HepG2 (cell line): ENCODE data around the gene CASP7. TPM values are rescaled to one million over a fixed set of nuclear protein-coding genes. Genes with fewer than 3 reads are reported as not detected.
A peak's percentile ranks its signal among the peaks of the same experiment; 100 is the strongest.

Experiments used
- ATAC-seq: fragments of 200-7000 bp; cut with Tn5 transposase; 3 replicates; pipeline ENCODE4 v1.9.1; 2020; ENCODE audit warnings: mild to moderate bottlenecking, moderate library complexity
- BruUV-seq: library from RNA; stranded (reverse); fragments of 400-500 nt; replicated peaks from 2 replicates; lab custom pipeline; 2021; lab: Mats Ljungman, UMichigan
- CTCF ChIA-PET: fragments of 300-600 bp; formaldehyde crosslinking; extraction: SDS; loops from one replicate; lab custom pipeline; 2021; ENCODE audit warnings: low total read pairs, inconsistent platforms, low intra/inter-chr PET ratio; lab: Yijun Ruan, JAX
- POLR2A ChIA-PET: fragments of 350-600 bp; sonication (Branson Sonifier 250); formaldehyde crosslinking; loops from one replicate; lab custom pipeline; 2020; ENCODE audit warnings: antibody characterized with exemption, inconsistent platforms; lab: Yijun Ruan, JAX
- DNase-seq: peaks from one replicate; pipeline ENCODE4 v3.0.0-alpha.2; 2015; ENCODE audit warnings: low spot score
- FAIRE-seq: peaks from 3 replicates; lab custom pipeline; 2011; peaks lifted over from hg19 to GRCh38; lab: Jason Lieb, UNC
- H2AFZ ChIP-seq: one replicate; pipeline ENCODE4 v1.6.1; 2011; ENCODE audit warnings: low read length, inconsistent platforms
- H3K27ac ChIP-seq: fragments of 300-600 bp; 3 replicates; pipeline ENCODE4 v1.8.0; 2011; ENCODE audit warnings: mixed run types, mild to moderate bottlenecking, mixed read lengths, low read length, inconsistent platforms; ENCODE audit not compliant: insufficient read depth; ENCODE audit errors: extremely low read length
- H3K27me3 ChIP-seq, 2 experiments: fragments of 200-600 bp in 1 of 2; 2 replicates in 1 of 2; 3 replicates in 1 of 2; pipeline versions ENCODE4 v1.6.0 to v1.8.0; 2011; ENCODE audit warnings: low read length in 2 of 2, mild to moderate bottlenecking in 2 of 2, moderate library complexity in 2 of 2, inconsistent platforms in 1 of 2; ENCODE audit not compliant: insufficient read depth in 2 of 2, control insufficient read depth in 1 of 2
- H3K36me3 ChIP-seq, 2 experiments: fragments of 200-600 bp in 1 of 2; replicated peaks in 1 of 2; 2 replicates in 1 of 2; 3 replicates in 1 of 2; pipeline versions ENCODE4 v1.5.1 to v1.8.0; 2011; ENCODE audit warnings: low read length in 2 of 2, inconsistent platforms in 1 of 2; ENCODE audit not compliant: insufficient read depth in 2 of 2, control insufficient read depth in 1 of 2
- H3K4me1 ChIP-seq: 2 replicates; pipeline ENCODE4 v1.5.1; 2012; ENCODE audit warnings: low read length, inconsistent platforms; ENCODE audit not compliant: insufficient read depth
- H3K4me2 ChIP-seq: 2 replicates; pipeline ENCODE4 v1.6.0; 2011; ENCODE audit warnings: low read depth, low read length, inconsistent platforms
- H3K4me3 ChIP-seq, 3 experiments: fragments of 200-600 bp in 1 of 3; sonication (generic), shearing (Covaris generic) in 1 of 3; replicated peaks in 1 of 3; 2 replicates each; pipeline ENCODE4 v1.5.1; 2011 to 2016; ENCODE audit warnings: low read length in 3 of 3, inconsistent platforms in 2 of 3, low read depth in 2 of 3, mild to moderate bottlenecking in 2 of 3, control low read depth in 1 of 3, mixed read lengths in 1 of 3; ENCODE audit not compliant: insufficient read depth in 1 of 3
- H3K79me2 ChIP-seq: one replicate; pipeline ENCODE4 v1.6.1; 2011; ENCODE audit warnings: low read length, inconsistent platforms; ENCODE audit not compliant: insufficient read depth
- H3K9ac ChIP-seq: 2 replicates; pipeline ENCODE4 v1.6.0; 2011; ENCODE audit warnings: mild to moderate bottlenecking, low read depth, low read length, inconsistent platforms; ENCODE audit not compliant: insufficient read depth
- H3K9me3 ChIP-seq: 2 replicates; pipeline ENCODE4 v1.5.1; 2012; ENCODE audit warnings: mild to moderate bottlenecking, low read length
- H4K20me1 ChIP-seq: 2 replicates; pipeline ENCODE4 v1.6.0; 2011; ENCODE audit warnings: inconsistent platforms, mild to moderate bottlenecking, low read length, moderate library complexity; ENCODE audit not compliant: insufficient read depth
- CHD4 ChIP-seq: fragments of 200-600 bp; sonication (generic); IDR thresholded peaks from 2 replicates; pipeline ENCODE4 v1.7.0; 2017; ENCODE audit warnings: mild to moderate bottlenecking, low read length, borderline replicate concordance
- REXO4 ChIP-seq: sonication (generic); formaldehyde crosslinking; IDR thresholded peaks from 2 replicates; pipeline ENCODE4 v1.8.0; 2022; ENCODE audit warnings: missing genetic modification reagents, mild to moderate bottlenecking, borderline replicate concordance
- SALL1 ChIP-seq: sonication (generic); formaldehyde crosslinking; IDR thresholded peaks from 2 replicates; pipeline ENCODE4 v1.8.0; 2022; ENCODE audit warnings: mild to moderate bottlenecking, missing genetic modification reagents
- ZBTB8A ChIP-seq: sonication (generic); formaldehyde crosslinking; IDR thresholded peaks from 2 replicates; pipeline ENCODE4 v1.4.0; 2020; ENCODE audit warnings: mild to moderate bottlenecking, low read depth, missing genetic modification reagents, borderline replicate concordance
- ZFX ChIP-seq: sonication (generic); formaldehyde crosslinking; IDR thresholded peaks from 2 replicates; pipeline ENCODE4 v1.4.0; 2020; ENCODE audit warnings: mild to moderate bottlenecking, low read depth, missing genetic modification reagents, moderate library complexity
- ZNF24 ChIP-seq: fragments of 450-650 bp; IDR thresholded peaks from 2 replicates; pipeline ENCODE4 v1.6.1; 2017; ENCODE audit warnings: antibody characterized with exemption, mild to moderate bottlenecking
- ZNF253 ChIP-seq: sonication (generic); formaldehyde crosslinking; IDR thresholded peaks from 2 replicates; pipeline ENCODE4 v1.8.0; 2022; ENCODE audit warnings: mild to moderate bottlenecking, missing genetic modification reagents, borderline replicate concordance
- ZNF350 ChIP-seq: sonication (generic); formaldehyde crosslinking; IDR thresholded peaks from 2 replicates; pipeline ENCODE4 v1.4.0; 2020; ENCODE audit warnings: mild to moderate bottlenecking, low read depth, missing genetic modification reagents, borderline replicate concordance
- ZNF441 ChIP-seq: sonication (generic); formaldehyde crosslinking; IDR thresholded peaks from 2 replicates; pipeline ENCODE4 v1.7.0; 2021; ENCODE audit warnings: missing genetic modification reagents, borderline replicate concordance
- WGBS: methylation state at CpG from one replicate; pipeline ENCODE4 v1.1.6; 2017; ENCODE audit warnings: low lambda C conversion rate; 5-methylcytosine and 5-hydroxymethylcytosine counted together
- in situ Hi-C: cut with HindIII; loops from 2 replicates; pipeline ENCODE4 v1.10.0; 2017; ENCODE audit warnings: low pct_unique_long_range_greater_than_20kb; ENCODE audit not compliant: extremely low pct_ligation_motif_present
- intact Hi-C: fragments of 100-400 bp; cut with micrococcal nuclease; formaldehyde crosslinking; loops from one replicate; pipeline ENCODE4 v1.10.0; 2022; ENCODE audit not compliant: unreplicated experiment
- polyA plus RNA-seq, 8 experiments: library from polyadenylated mRNA; depleted of rRNA in 3 of 8; stranded (reverse) in 7 of 8; unstranded in 1 of 8; fragments of >200 nt; fragmentation: Illumina TruSeq in 4 of 8; extraction: Trizol in 4 of 8; gene quantifications; 2 replicates each; pipeline versions ENCODE4 v1.2.1 to v1.2.3, GENCODE V29; 2011 to 2016; ENCODE audit warnings: low read depth in 4 of 8, missing spikeins in 1 of 8, mixed read lengths in 1 of 8; ENCODE audit not compliant: insufficient read depth in 1 of 8
- total RNA-seq, 5 experiments: library from RNA; depleted of rRNA; stranded (reverse); fragments of >200 nt; fragmentation: Illumina TruSeq; extraction: Trizol; gene quantifications; 2 replicates each; pipeline ENCODE4 v1.2.3, GENCODE V29; 2016; ENCODE audit warnings: low read depth in 1 of 5
- TF ChIP-seq, protein P1 (sequence below): sonication (generic); formaldehyde crosslinking; conservative IDR thresholded peaks from 2 replicates; pipeline ENCODE4 v1.4.0; 2020; ENCODE audit warnings: mild to moderate bottlenecking, missing genetic modification reagents, moderate library complexity
- TF ChIP-seq, protein P2 (sequence below): sonication (generic); formaldehyde crosslinking; IDR thresholded peaks from 2 replicates; pipeline ENCODE4 v1.5.1; 2020; ENCODE audit warnings: missing genetic modification reagents, mild to moderate bottlenecking, borderline replicate concordance
- TF ChIP-seq, protein P3 (sequence below): sonication (generic); formaldehyde crosslinking; conservative IDR thresholded peaks from 2 replicates; pipeline ENCODE4 v1.5.0; 2020; ENCODE audit warnings: missing genetic modification reagents

CASP7 gene
- total and polyA plus RNA-seq, 2 of the 13 experiments (the other 11 are each of a cell fraction or from before 2014, with no cell fraction given) = 11.9 to 39.3 TPM

DNA sequence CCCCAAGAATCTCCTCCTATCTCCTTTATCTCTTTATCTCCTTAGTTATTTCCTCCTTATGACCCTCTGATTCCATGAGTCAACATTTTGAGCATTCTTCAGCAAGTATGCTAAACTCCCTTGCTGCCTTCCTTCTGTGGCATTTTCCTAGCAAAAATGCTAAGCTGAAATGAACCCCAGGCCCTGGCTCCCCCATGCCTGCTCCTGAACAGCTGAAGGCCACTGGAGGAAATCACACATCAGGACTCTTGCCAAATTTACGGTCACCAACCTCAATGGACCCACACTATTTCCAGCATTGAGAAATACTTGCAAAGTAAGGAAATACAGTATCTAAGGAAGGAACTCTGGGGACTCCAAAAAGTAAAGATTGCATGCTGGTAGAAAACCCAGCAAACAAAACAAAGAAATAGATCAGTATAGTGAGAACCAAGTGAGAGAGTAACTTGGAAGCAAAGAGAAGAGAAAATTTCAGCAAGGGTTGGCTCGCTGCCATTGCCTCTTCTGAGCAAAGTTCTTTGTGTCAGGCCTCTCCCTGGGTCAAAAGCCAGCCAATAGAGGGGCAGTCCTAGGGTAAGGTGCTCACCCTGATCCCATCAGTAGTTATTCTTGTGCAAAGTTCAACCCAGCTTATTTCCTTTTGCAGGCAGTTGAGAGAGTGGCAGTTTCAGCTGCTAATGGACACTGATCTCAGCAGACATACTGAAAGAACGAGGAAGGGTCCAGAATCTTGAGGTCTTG is 66.7 kb downstream of the CASP7 start (continued):
- TF ChIP-seq SALL1 (CRISPR knock-in tag) (peak; percentile 42; the same call in 1 of the 2 replicates), ZNF441 (CRISPR knock-in tag) (0 out of 2 replicates have a peak, but pooled peaks have one; percentile 38)
- TF ChIP-seq, protein P1, sequence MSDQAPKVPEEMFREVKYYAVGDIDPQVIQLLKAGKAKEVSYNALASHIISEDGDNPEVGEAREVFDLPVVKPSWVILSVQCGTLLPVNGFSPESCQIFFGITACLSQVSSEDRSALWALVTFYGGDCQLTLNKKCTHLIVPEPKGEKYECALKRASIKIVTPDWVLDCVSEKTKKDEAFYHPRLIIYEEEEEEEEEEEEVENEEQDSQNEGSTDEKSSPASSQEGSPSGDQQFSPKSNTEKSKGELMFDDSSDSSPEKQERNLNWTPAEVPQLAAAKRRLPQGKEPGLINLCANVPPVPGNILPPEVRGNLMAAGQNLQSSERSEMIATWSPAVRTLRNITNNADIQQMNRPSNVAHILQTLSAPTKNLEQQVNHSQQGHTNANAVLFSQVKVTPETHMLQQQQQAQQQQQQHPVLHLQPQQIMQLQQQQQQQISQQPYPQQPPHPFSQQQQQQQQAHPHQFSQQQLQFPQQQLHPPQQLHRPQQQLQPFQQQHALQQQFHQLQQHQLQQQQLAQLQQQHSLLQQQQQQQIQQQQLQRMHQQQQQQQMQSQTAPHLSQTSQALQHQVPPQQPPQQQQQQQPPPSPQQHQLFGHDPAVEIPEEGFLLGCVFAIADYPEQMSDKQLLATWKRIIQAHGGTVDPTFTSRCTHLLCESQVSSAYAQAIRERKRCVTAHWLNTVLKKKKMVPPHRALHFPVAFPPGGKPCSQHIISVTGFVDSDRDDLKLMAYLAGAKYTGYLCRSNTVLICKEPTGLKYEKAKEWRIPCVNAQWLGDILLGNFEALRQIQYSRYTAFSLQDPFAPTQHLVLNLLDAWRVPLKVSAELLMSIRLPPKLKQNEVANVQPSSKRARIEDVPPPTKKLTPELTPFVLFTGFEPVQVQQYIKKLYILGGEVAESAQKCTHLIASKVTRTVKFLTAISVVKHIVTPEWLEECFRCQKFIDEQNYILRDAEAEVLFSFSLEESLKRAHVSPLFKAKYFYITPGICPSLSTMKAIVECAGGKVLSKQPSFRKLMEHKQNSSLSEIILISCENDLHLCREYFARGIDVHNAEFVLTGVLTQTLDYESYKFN (CRISPR knock-in tag) = peak; percentile 78

DNA sequence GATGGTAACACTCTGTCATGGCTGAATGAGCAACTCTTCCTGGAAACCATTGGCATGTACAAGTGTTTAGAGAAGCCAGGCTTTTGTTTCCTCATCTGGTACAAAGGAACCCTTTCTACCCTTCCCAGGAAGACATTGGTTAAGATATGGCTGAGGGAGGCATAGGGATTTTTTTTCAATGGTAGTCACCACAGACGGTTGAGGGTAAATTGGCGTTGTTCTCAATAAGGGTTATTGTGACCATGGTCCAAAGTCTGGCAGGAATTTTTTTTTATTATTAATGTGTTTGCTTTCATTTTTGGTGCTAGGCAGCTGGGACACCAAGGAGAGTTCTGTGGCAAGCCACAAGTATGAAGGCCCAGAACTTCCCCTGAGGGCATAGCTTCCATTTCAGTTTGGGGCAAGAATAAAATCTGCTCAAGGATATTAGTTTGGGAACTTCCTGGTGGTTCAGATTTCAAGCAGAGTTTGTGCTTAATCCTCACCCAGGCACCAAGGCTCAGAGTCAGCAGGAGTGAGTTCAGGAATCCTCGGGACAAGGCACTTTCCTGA is 71.5 kb downstream of the CASP7 start, which contains the start of gene PLEKHS1:
PLEKHS1 (plus strand) TSS at position 502 of the 552 bp plus-strand sequence. CDS start 3,596 bp downstream, outside the sequence.
- intact Hi-C loops = no loop called here

More for the DNA sequence above, 71.5 kb downstream of the CASP7 start, which contains the start of gene PLEKHS1:
- Histone ChIP-seq H4K20me1 (no peaks in the 10 kb centered on the region), H3K4me3 (no peak within 1 kb of the TSS), H3K27ac (no peak within 1 kb of the TSS), H3K4me1 (peaks cover 29% of the 10 kb centered on the region), H2AFZ (no peak within 1 kb of the TSS), H3K27me3 (peaks cover 0 to 4% of the 10 kb centered on the region in 2 experiments; a peak in 1 of 5 replicates), H3K79me2 (no peaks in the 10 kb centered on the region), H3K9me3 (no peaks in the 10 kb centered on the region), H3K9ac (no peak within 1 kb of the TSS), H3K4me2 (no peak within 1 kb of the TSS), H3K36me3 (no peaks in the 10 kb centered on the region)
- no peak for DNase-seq
- in situ Hi-C loops = no loop called here
- WGBS = 12% methylated on average over 3 of the region's 3 CpGs
- POLR2A ChIA-PET = interaction anchor here (0.6 kb wide), 1 partner anchor 9 kb away, joined by 3 read pairs; no protein-coding TSS in a partner anchor
- TF ChIP-seq, protein P2, sequence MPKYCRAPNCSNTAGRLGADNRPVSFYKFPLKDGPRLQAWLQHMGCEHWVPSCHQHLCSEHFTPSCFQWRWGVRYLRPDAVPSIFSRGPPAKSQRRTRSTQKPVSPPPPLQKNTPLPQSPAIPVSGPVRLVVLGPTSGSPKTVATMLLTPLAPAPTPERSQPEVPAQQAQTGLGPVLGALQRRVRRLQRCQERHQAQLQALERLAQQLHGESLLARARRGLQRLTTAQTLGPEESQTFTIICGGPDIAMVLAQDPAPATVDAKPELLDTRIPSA (CRISPR knock-in tag) = no peak
- TF ChIP-seq ZBTB8A (CRISPR knock-in tag) (no peak), ZFX (CRISPR knock-in tag) (no peak), ZNF350 (CRISPR knock-in tag) (no peak), ZNF253 (no peak), CHD4 (no peak), REXO4 (CRISPR knock-in tag) (no peak), ZNF24 (no peak)
- TF ChIP-seq, protein P3, sequence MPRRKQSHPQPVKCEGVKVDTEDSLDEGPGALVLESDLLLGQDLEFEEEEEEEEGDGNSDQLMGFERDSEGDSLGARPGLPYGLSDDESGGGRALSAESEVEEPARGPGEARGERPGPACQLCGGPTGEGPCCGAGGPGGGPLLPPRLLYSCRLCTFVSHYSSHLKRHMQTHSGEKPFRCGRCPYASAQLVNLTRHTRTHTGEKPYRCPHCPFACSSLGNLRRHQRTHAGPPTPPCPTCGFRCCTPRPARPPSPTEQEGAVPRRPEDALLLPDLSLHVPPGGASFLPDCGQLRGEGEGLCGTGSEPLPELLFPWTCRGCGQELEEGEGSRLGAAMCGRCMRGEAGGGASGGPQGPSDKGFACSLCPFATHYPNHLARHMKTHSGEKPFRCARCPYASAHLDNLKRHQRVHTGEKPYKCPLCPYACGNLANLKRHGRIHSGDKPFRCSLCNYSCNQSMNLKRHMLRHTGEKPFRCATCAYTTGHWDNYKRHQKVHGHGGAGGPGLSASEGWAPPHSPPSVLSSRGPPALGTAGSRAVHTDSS (CRISPR knock-in tag) = no peak
- no peak for ATAC-seq
- CTCF ChIA-PET = no interaction called here
- FAIRE-seq = no peak
- no TSS peak for BruUV-seq
